MM.1S (cell line): ENCODE results near the gene ALDH1A2.

Experiments used
- DNase-seq: peaks from one replicate; pipeline ENCODE4 v3.0.0-alpha.2; 2015
- H2AFZ ChIP-seq: fragments of 300-600 bp; sonication (generic); 2 replicates; pipeline ENCODE4 v1.6.0; 2016; ENCODE audit warnings: antibody characterized with exemption, low read length
- H3F3A ChIP-seq: fragments of 300-600 bp; sonication (generic); 2 replicates; pipeline ENCODE4 v1.6.1; 2016; ENCODE audit warnings: mild to moderate bottlenecking, antibody characterized with exemption, low read length, moderate library complexity, mixed read lengths; ENCODE audit not compliant: insufficient read depth
- H3K27ac ChIP-seq: fragments of 300-600 bp; sonication (generic); 2 replicates; pipeline ENCODE4 v1.5.1; 2016; ENCODE audit warnings: mild to moderate bottlenecking, low read length
- H3K27me3 ChIP-seq: fragments of 300-600 bp; sonication (generic); replicated peaks from 2 replicates; pipeline ENCODE4 v1.6.0; 2016; ENCODE audit warnings: low read length; ENCODE audit not compliant: insufficient read depth
- H3K36me3 ChIP-seq: fragments of 300-600 bp; sonication (generic); replicated peaks from 2 replicates; pipeline ENCODE4 v1.6.1; 2016; ENCODE audit warnings: mild to moderate bottlenecking, low read length, mixed read lengths; ENCODE audit not compliant: insufficient read depth
- H3K4me1 ChIP-seq: fragments of 300-600 bp; sonication (generic); 2 replicates; pipeline ENCODE4 v1.6.1; 2016; ENCODE audit warnings: low read length, mixed read lengths
- H3K4me2 ChIP-seq: fragments of 300-600 bp; sonication (generic); 2 replicates; pipeline ENCODE4 v1.6.0; 2016; ENCODE audit warnings: low read depth, low read length
- H3K4me3 ChIP-seq: fragments of 300-600 bp; sonication (generic); 2 replicates; pipeline ENCODE4 v1.5.1; 2016; ENCODE audit warnings: low read length, mixed read lengths
- H3K79me2 ChIP-seq: fragments of 300-600 bp; sonication (generic); 2 replicates; pipeline ENCODE4 v1.6.1; 2016; ENCODE audit warnings: mixed run types, low read length, mixed read lengths
- H3K9ac ChIP-seq: fragments of 300-600 bp; sonication (generic); 2 replicates; pipeline ENCODE4 v1.6.1; 2016; ENCODE audit warnings: low read length, mixed read lengths
- H3K9me2 ChIP-seq: fragments of 300-600 bp; sonication (generic); replicated peaks from 2 replicates; pipeline ENCODE4 v1.6.1; 2016; ENCODE audit warnings: mild to moderate bottlenecking, low read length, mixed read lengths; ENCODE audit not compliant: insufficient read depth
- H3K9me3 ChIP-seq: fragments of 300-600 bp; sonication (generic); replicated peaks from 2 replicates; pipeline ENCODE4 v1.6.1; 2016; ENCODE audit warnings: mild to moderate bottlenecking, low read length, mixed read lengths; ENCODE audit not compliant: insufficient read depth
- H4K20me1 ChIP-seq: fragments of 300-600 bp; sonication (generic); 2 replicates; pipeline ENCODE4 v1.6.1; 2016; ENCODE audit warnings: mild to moderate bottlenecking, low read length, moderate library complexity, mixed read lengths; ENCODE audit not compliant: insufficient read depth
- CTCF ChIP-seq: fragments of 300-600 bp; sonication (generic); IDR thresholded peaks from 2 replicates; pipeline ENCODE4 v1.5.1; 2016; ENCODE audit warnings: antibody characterized with exemption, low read length, mixed read lengths
- EZH2 ChIP-seq: fragments of 300-600 bp; sonication (generic); optimal IDR thresholded peaks from 2 replicates; pipeline ENCODE3; 2017; ENCODE audit warnings: low read depth, mild to moderate bottlenecking, antibody characterized with exemption, low read length, mixed read lengths
- EZH2phosphoT487 ChIP-seq: fragments of 300-600 bp; sonication (generic); IDR thresholded peaks from 2 replicates; pipeline ENCODE4 v1.6.1; 2018; ENCODE audit warnings: antibody characterized with exemption, low read length

ALDH1A2 gene

GRCh38 chr15:58014470-58014869, 51.0 kb downstream of the ALDH1A2 start:
- H3K9ac ChIP-seq: no peak overlapping the region
- H3K9me3 ChIP-seq: no peaks in the 10 kb centered on the region
- H3K27me3 ChIP-seq: no peaks in the 10 kb centered on the region
- H2AFZ ChIP-seq: no peak overlapping the region
- no peak for DNase-seq
- H3K9me2 ChIP-seq: no peaks in the 10 kb centered on the region
- no peak for TF ChIP-seq CTCF
- no peak for TF ChIP-seq EZH2
- no peak for TF ChIP-seq EZH2phosphoT487
- H3F3A ChIP-seq: no peaks in the 10 kb centered on the region
- H3K79me2 ChIP-seq: no peaks in the 10 kb centered on the region
- H3K4me1 ChIP-seq: no peaks in the 10 kb centered on the region
- no peak overlapping the region for H3K27ac ChIP-seq
- no peaks in the 10 kb centered on the region for H4K20me1 ChIP-seq
- H3K4me2 ChIP-seq: no peak overlapping the region
- no peak overlapping the region for H3K4me3 ChIP-seq
- H3K36me3 ChIP-seq: no peaks in the 10 kb centered on the region

- Histone ChIP-seq H3K4me2 (no peak overlapping the region), H3K4me3 (no peak overlapping the region), H3K4me1 (no peaks in the 10 kb centered on the region), H3K9ac (no peak overlapping the region), H3K9me3 (no peaks in the 10 kb centered on the region), H3F3A (no peaks in the 10 kb centered on the region), H3K36me3 (no peaks in the 10 kb centered on the region), H3K9me2 (no peaks in the 10 kb centered on the region), H3K27ac (no peak overlapping the region), H4K20me1 (no peaks in the 10 kb centered on the region), H2AFZ (no peak overlapping the region), H3K79me2 (no peaks in the 10 kb centered on the region), H3K27me3 (no peaks in the 10 kb centered on the region)
- no peak for DNase-seq
- TF ChIP-seq EZH2: no peak
- TF ChIP-seq EZH2phosphoT487: no peak
- TF ChIP-seq CTCF: no peak
Observed at GRCh38 chr15:58014040-58014439, 51.5 kb downstream of the ALDH1A2 start.

- Histone ChIP-seq H3K27ac (no peak overlapping the region), H3K79me2 (no peaks in the 10 kb centered on the region), H3K4me3 (no peak overlapping the region), H3K4me2 (no peak overlapping the region), H3K27me3 (no peaks in the 10 kb centered on the region), H4K20me1 (no peaks in the 10 kb centered on the region), H3K9me3 (no peaks in the 10 kb centered on the region), H3K4me1 (no peaks in the 10 kb centered on the region), H3K9ac (no peak overlapping the region), H2AFZ (no peak overlapping the region), H3K9me2 (no peaks in the 10 kb centered on the region), H3F3A (no peaks in the 10 kb centered on the region), H3K36me3 (no peaks in the 10 kb centered on the region)
- DNase-seq: no peak
- TF ChIP-seq CTCF: no peak
Observed at GRCh38 chr15:58010983-58011382, 54.5 kb downstream of the ALDH1A2 start.

- DNase-seq: no peak
- Histone ChIP-seq H2AFZ (no peak overlapping the region), H3K9me2 (no peaks in the 10 kb centered on the region), H3K36me3 (no peaks in the 10 kb centered on the region), H3K79me2 (no peaks in the 10 kb centered on the region), H3K4me3 (no peak overlapping the region), H3K27me3 (no peaks in the 10 kb centered on the region), H3K4me1 (no peaks in the 10 kb centered on the region), H3F3A (no peaks in the 10 kb centered on the region), H3K27ac (no peak overlapping the region), H3K4me2 (no peak overlapping the region), H3K9ac (no peak overlapping the region), H4K20me1 (no peaks in the 10 kb centered on the region), H3K9me3 (no peaks in the 10 kb centered on the region)
- TF ChIP-seq CTCF (no peak), EZH2phosphoT487 (no peak), EZH2 (no peak)
Observed at GRCh38 chr15:58003810-58004209, 61.7 kb downstream of the ALDH1A2 start.
